ENCODE data around the gene DNASE1L1. TPM values are rescaled to one million over a fixed set of nuclear protein-coding genes. Genes with fewer than 3 reads are reported as not detected.
"Not testable (repeated sequence)": the region's sequence is repeated elsewhere in the genome, so short reads cannot be mapped to it uniquely, and the experiment has no call there.

Gene DNASE1L1
- total RNA-seq, 1 donor from 2014 or later: 14.2 TPM

- not testable (repeated sequence) for H3K27ac ChIP-seq; DNase-seq (ENCODE audit: low spot score); H3K27ac Mint-ChIP-seq; H3K4me3 ChIP-seq; H3K36me3 Mint-ChIP-seq; H3K27me3 ChIP-seq; H2AFZ ChIP-seq (replicated peaks); H3K4me1 Mint-ChIP-seq; H3K36me3 ChIP-seq; H3K4me3 Mint-ChIP-seq; H3K27me3 Mint-ChIP-seq (ENCODE audit: insufficient read depth, low read depth); H3K9me3 Mint-ChIP-seq; H3K4me1 ChIP-seq; H3F3A ChIP-seq (ENCODE audit: low read depth); H4K20me1 ChIP-seq (ENCODE audit: low read depth); H3K9ac ChIP-seq; H3K79me2 ChIP-seq (ENCODE audit: low read depth); H3K4me2 ChIP-seq; H3K9me3 ChIP-seq (ENCODE audit: low read depth)
Measured at GRCh38 chrX:154389812-154390747, 19.0 kb downstream of the DNASE1L1 start.

GRCh38 chrX:154388649-154389048 is 20.4 kb downstream of the DNASE1L1 start:
- H3K9me3 ChIP-seq (ENCODE audit: low read depth); H3K27ac Mint-ChIP-seq; H3K9me3 Mint-ChIP-seq; H3K27ac ChIP-seq; H3F3A ChIP-seq (ENCODE audit: low read depth); DNase-seq (ENCODE audit: low spot score); H3K79me2 ChIP-seq (ENCODE audit: low read depth); H2AFZ ChIP-seq (replicated peaks); H3K9ac ChIP-seq; H3K4me1 ChIP-seq; H3K27me3 ChIP-seq; H3K4me2 ChIP-seq; H3K27me3 Mint-ChIP-seq (ENCODE audit: insufficient read depth, low read depth); H3K4me1 Mint-ChIP-seq; H3K36me3 Mint-ChIP-seq; H3K4me3 Mint-ChIP-seq; H3K4me3 ChIP-seq; H4K20me1 ChIP-seq (ENCODE audit: low read depth); H3K36me3 ChIP-seq: not testable (repeated sequence)

- H4K20me1 ChIP-seq (ENCODE audit: low read depth); H3K36me3 ChIP-seq; H3K4me3 Mint-ChIP-seq; H3K27ac Mint-ChIP-seq; H3K4me2 ChIP-seq; H3K4me1 Mint-ChIP-seq; H3K36me3 Mint-ChIP-seq; H3K27ac ChIP-seq; H3K4me3 ChIP-seq; H3K27me3 ChIP-seq; H3F3A ChIP-seq (ENCODE audit: low read depth); H3K9me3 Mint-ChIP-seq; DNase-seq (ENCODE audit: low spot score); H3K79me2 ChIP-seq (ENCODE audit: low read depth); H3K9ac ChIP-seq; H3K27me3 Mint-ChIP-seq (ENCODE audit: insufficient read depth, low read depth); H3K9me3 ChIP-seq (ENCODE audit: low read depth); H3K4me1 ChIP-seq; H2AFZ ChIP-seq (replicated peaks): not testable (repeated sequence)
Measured at GRCh38 chrX:154388094-154388493, 21.0 kb downstream of the DNASE1L1 start.

- no peak overlapping the region for H3K9ac ChIP-seq
- no peaks in the 10 kb centered on the region for H3K27me3 ChIP-seq
- H3K36me3 Mint-ChIP-seq: peaks cover 2% of the 10 kb centered on the region
- H3K4me3 Mint-ChIP-seq: no peak overlapping the region
- H3K27me3 Mint-ChIP-seq (ENCODE audit: insufficient read depth, low read depth): peaks cover 3% of the 10 kb centered on the region
- H3K4me1 ChIP-seq: peaks cover 4% of the 10 kb centered on the region
- peaks cover 14% of the 10 kb centered on the region for H3K9me3 Mint-ChIP-seq
- no peak overlapping the region for H3K27ac ChIP-seq
- no peak overlapping the region for H3K4me3 ChIP-seq
- no peak overlapping the region for H3K27ac Mint-ChIP-seq
- no peaks in the 10 kb centered on the region for H3K9me3 ChIP-seq (ENCODE audit: low read depth)
- peaks cover 16% of the 10 kb centered on the region for H3K79me2 ChIP-seq (ENCODE audit: low read depth)
- DNase-seq (ENCODE audit: low spot score): peak; percentile 32
- peaks cover 5% of the 10 kb centered on the region for H3F3A ChIP-seq (ENCODE audit: low read depth)
- peaks cover 14% of the 10 kb centered on the region for H3K4me1 Mint-ChIP-seq
- peaks cover 14% of the 10 kb centered on the region for H4K20me1 ChIP-seq (ENCODE audit: low read depth)
- no peak for TF ChIP-seq EZH2 (IDR thresholded peaks at IDR 0.05)
- TF ChIP-seq EZH2phosphoT487 (IDR thresholded peaks at IDR 0.05): no peak
- peak; percentile 30 for TF ChIP-seq CTCF (IDR thresholded peaks at IDR 0.05)
- no peaks in the 10 kb centered on the region for H3K36me3 ChIP-seq
- no peak overlapping the region for H3K4me2 ChIP-seq
- H2AFZ ChIP-seq (replicated peaks): no peak overlapping the region
Measured at GRCh38 chrX:154384284-154384892, 24.7 kb downstream of the DNASE1L1 start.
